GM19467 (cell line): ENCODE data around the gene CIBAR2.

ENCODE experiments used
- ATAC-seq: cut with Tn5 transposase; IDR thresholded peaks from one replicate; pipeline ENCODE4 v1.9.1; 2021; ENCODE audit warnings: mild to moderate bottlenecking, moderate library complexity; ENCODE audit not compliant: unreplicated experiment

Gene CIBAR2

DNA sequence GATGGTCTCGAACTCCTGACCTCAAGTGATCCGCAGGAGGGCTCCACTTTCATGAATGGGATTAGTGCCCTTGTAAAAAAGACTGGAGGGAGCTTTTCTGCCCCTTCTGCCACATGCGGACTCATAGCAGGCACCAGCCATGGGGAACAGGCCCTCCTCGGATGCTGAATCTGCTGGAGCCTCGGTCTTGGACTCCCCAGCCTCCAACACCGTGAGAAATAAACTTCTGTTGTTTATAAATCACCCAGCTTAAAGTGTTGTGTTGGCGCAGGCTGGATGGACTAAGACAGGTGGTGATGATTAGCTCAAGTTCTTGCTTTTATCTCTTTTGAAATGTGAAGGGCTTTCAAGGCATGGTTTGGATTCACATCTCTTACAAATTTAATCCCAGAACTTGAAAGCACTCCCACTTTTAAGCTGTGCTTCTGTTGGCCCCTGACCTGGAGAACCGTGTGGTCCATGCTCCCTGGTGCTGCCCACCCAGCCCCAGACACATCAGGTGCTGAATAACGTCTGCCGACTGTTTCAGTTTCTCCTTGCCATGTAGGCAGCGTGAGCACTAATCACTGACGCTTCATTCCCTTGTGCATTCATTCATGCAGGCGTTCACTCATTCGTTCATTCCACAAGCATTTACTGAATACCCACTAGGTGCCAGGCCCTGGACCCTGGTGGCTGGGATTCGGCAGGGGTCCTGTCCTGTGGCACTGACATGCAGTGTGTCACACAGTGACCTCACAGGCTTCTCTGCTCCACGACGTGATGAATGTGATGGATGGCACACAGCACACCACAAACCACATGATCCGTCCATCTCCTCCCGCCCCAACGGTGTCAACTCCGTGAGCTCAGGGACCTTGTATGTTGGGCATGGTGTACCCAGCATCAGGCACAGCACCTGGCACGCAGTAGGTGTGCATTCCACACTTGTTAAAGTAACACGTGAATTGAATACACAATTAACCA is 8.9 kb downstream of the CIBAR2 start:
- ATAC-seq: no peak

DNA sequence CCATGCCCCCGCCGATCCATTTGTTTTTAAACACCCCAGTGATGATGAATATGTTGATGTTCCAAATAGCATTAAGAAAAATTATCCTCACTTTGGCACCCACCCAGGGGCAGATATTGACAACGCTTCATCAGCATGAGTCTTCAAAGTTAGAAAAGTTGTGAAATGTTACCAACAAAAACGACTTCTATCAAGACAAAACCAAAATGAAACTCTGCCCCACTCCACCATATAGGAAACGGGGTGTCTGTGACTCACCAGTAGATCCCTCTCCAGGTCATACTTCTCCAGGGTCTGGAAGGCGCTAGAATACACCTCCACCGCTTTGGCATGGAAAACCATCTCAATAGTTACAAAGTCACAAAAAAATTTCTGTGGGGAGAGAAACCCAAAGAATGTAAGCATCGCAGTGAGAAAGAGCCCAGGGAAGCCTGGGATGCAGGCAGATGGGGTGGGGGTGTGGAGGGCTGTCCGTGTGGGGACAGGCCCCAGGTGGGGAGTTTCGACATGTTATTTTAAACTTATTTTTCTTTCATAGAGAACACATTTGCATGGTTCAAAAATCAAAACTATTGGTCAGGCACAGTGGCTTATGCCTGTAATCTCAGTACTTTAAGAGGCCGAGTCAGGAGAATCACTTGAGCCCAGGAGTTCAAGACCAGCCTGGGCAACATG is 10.2 kb downstream of the CIBAR2 start:
- no peak for ATAC-seq

DNA sequence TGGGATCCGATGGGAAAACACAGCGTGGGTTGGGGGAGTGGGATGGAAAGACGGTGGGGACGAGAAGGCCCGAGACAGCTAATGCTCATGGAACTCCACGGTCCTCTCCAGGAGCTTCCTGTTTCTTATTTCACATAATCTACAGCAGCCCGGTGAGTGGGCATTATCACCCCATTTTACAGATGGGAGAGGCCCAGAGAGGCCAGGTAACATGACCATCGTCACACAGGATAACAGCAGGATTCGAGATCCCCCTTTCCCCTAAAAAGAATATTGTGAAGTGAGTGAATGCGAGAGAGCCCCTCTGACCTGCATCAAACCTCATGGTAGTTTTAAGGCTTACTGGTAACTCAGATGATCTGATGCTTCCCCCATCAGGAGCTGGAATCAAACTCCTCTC is 12.0 kb downstream of the CIBAR2 start:
- no peak for ATAC-seq

DNA sequence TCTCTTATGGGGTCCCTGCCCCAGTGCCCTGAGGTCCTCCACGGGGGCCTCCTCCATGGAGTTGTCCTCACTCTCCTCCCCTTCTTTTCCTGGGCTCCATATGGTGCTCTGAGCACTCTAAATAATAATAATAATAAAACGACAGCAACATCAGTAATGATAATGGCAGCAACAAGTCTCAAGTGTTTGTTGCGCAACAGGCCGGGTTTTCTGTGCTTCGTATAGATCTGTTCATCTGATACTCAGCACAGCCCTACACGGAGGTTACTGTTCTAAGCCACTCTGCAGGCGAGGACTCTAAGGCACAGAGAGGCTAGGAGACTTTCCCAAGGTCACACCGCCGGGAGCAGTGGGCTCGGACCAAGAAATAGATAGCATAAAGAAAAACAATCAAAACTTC is 13.7 kb downstream of the CIBAR2 start:
- ATAC-seq: no peak

DNA sequence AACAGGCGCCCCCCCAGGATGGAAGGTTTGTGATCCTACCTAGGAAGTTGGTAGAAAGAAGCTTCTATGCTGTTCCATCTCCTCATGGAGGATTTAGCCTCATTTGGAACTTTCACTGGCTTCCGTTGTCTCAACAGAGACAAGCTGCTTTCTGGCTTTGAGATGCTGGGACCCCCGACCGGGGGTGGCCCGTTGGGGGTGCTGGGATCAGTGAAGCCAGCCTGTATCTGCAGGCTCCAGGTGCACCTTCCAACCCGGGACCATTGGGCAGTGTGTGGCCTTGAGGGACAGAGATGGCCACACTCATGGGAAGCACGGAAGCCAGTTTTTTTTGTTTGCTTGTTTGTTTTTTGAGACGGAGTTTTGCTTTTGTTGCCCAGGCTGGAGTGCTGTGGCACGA is 15.4 kb downstream of the CIBAR2 start:
- ATAC-seq: no peak

DNA sequence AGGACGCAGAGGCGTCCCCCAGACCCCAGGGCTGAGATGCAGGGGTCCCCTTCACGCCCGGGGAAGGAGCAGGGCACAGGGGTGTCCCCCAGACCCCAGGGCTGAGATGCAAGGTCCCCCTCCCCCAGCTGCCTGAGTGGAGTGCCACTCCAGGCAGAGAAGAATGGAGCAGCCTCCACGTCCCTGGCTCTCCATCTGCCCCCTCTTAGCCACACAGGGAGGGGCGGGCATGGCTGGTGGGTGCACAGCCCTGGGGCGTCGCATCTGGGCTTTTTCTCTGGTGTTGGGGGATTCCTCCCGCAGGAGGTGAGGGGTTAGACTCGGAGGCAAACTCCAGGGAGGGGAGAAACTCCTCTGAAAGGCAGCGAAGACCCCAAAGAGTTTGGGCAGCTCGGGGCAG is 17.5 kb downstream of the CIBAR2 start:
- no peak for ATAC-seq

DNA sequence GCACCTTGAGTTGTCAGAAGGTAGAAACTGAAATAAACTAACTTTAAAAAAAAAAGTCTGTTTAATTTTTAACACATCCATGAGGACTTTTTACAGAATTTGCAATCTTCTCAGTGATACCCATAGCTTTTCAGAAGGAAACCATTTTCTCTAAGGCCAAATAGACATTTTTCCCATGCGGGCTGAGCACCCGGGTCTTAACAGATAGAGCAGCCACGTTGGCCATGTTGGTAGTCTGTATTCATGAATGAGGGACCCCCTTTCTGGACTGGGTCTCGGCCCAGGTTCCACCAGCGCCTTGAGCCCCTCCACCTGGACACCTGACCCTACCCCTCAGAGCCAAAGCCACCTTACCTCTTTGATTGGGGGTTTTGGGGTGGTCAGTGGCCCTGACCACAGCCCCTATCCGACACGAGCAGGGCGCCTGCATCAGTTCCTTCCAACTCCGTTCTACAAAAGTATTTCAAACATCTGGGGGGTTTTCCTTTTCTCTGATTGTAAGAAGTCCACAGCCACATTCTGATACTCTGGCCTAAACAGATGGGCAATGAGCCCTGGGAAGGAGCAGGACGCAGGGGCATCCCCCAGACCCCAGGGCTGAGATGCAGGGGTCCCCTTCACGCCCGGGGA is 18.0 kb downstream of the CIBAR2 start:
- ATAC-seq: no peak

DNA sequence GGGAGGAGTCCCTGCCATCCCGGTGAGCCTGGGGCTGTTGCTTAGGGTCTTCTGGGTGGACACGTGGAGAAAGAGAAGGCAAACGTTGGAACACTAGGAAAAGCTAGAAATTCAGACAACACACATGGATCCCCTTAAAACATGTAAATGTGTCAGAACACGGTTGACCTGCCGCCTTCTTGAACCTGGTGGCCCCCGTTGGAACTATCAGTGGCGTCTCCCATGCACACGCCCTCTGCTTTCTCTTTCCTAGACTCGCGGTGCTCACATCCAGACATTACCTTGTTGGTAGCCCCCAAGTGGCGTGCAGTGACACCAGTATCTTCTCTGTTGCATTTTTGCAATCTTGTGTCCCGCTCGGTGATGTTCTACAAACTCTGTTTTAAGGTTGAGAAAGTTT is 18.6 kb downstream of the CIBAR2 start:
- no peak for ATAC-seq

DNA sequence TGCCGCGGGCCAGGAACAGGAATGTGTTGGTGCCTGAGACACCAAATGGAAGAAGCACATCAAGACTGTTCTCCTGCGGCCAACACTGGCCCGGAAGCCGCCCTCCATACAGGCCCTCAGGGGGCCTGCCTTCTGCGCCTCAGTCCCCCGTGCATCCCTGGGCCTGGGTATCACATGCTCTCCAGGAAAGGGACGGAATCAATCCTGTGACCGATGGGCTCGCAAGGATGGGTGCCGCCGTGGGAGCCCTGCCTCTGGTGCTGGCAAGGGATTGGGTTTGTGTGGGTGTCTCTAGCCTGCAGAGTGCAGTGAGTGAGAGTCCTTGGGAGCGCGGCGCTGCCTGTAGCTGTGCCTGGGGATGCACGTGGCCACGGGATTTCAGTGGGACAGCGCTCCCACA is 19.4 kb downstream of the CIBAR2 start:
- no peak for ATAC-seq

DNA sequence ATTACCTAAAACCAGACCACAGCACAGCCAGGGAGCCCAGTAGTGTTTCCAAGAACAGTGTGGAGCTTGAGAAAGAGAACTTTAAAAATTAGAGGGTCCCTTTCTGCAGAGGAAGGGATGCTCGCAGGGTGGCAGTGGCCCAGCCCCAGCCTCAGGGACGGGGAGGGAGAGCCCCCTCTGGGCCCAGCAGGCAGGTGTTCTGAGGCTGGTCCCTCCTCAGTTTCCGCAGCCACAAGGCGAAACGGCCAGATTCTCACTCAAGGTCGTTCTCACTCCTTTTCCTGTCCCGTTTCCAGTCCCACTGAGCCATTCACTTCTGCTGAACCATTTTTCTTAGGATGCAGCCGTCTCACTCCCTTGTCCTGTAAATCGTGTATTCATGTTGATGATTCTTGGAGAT is 20.0 kb downstream of the CIBAR2 start:
- no peak for ATAC-seq

DNA sequence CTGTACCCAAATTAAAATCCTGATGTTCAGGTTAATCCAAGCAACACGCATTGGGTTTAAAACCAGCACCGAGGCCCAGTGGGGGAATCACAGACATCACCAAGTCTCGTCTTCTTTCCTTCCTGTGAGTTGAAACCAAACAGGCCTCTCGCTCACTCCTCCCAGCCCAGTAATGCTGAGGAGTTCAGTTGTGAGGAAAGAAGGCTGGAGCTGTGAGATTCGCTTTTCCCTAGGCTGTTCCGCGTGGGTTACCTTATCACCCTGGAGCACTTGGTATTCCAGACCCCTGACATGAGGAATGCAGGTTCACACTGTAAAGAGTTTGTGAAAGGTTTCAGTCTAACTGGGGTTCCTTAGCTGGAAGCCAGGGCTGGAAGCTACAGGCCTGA is 20.8 kb downstream of the CIBAR2 start:
- ATAC-seq: no peak

DNA sequence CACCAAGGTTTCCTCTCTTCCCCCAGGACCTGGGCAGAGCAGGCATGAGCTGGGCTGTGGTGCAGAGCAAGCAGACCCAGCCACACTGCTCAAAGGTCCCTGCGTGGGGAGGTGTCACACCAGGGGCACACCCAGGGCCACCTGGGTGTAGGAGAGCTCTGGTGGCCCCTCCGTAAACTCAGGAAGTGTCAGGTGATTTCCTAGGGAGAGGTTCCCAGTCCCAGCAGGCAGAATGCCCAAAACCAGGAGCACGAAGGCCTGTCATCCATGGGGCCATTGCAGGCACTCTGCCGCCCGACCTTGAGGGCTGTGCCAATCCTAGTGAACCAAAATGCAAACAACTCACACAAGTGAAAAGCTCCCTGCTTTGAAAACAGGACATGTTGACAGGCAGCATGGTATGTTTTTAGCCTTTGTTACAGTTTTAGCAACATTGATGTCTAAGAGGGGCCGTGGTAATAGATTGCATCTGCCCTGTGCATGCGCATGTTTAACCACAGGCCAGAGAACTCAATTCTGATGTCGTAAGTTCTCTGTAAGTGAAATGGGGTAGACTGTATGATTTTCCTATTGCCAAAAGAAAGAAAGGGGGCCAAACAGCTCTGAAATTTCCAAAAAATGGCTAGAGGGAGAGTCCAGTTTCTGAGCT is 21.3 kb downstream of the CIBAR2 start:
- ATAC-seq: no peak

DNA sequence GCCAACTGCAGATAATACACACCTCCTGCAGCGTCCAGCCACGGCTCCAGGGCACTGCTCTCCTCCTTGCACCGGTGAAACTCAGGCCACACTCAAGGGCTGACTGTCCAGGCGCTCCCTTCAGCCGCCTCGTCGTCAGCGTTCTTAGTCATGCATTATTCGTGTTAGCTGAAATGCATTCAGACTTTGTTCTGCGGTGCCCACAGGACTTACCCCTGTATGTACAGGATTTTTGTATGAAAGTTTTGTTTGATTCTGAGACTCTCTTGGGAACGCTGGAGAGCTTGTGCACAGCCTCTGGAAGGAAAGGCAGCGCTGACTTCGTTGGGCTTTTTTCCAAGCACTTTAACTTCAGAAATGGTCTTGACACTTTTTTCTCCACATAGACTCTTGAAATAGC is 22.1 kb downstream of the CIBAR2 start:
- ATAC-seq: no peak

DNA sequence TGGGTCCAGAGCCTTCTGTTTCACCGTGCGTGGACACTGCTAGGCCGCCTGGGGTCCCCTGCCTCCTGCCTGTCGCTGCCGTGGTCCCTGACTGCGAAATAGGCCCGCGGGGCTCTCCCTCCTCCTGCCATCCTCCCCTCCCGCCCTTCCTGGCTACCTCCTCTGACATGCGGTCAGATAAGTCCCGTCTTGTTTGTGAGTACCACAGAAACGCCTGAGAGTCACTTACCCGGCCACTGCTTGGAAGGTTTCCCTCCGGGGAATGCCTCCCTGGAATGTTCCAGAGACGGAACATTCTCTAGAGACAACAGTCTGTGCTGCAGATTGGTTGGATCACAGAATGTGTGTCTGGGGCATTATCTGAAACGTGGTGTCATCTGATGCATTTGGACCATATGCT is 22.7 kb downstream of the CIBAR2 start:
- ATAC-seq: no peak

DNA sequence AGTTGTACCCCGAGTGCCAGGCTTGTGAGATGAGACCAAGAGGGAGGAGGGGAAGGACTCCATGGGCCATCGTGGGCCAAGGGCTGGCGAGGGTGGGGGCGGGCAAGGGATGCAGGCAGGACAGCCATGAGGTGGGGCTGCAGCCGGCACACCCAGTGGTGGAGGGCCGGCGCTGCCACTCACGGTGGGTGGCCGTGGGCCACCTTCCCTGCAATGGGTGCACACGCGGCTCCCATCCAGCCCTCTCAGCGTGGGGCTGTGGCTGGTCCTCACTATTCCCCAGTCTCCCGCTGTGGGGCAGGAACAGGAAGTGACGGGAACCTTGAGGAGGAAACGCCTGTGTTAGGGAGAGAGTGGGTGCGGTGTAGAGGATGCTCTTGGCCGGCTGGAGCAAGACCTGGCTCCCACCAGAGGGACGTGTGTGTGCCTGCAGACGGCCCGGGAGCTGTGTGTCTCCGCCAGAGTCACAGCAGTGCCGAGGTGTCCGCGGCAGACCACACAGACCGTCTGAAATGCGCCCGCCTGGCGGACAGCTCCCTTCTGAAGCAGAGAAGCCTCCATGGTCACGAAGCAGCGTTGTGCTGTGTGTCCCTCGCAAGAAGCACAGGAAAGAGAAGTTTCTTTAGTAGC is 23.6 kb downstream of the CIBAR2 start:
- ATAC-seq: no peak

DNA sequence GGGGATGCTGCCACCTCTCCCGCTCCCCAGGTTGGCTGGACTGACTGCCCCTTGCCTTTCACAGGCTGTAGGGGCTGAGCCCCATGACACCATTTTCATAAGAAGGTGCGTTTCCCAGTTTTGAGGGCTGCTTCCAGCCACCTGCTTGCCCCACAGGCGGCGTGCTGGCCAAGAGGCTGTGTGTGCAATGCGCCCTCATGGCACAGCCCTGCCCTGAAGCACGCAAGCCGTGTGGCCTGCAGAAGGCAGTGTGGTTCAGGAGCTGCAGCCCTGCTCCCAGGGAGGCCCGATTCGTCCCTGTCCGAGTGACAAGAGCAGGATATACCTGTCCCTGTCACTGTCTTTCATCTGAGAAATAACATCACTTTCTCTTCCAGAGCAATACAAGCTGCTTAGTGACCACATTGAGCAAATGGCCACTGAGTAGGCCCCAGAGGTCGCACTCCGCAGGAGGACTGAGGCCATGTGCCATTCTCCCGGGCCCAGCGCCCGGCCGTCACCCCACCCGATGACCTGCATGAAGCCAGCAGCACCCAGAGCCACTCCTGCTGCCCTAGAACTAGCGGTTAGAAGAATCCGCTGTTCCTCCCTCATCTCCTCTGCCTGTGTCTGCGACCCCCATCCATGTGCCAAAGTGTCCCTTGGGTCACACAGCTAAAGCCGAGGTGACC is 24.2 kb downstream of the CIBAR2 start:
- no peak for ATAC-seq

DNA sequence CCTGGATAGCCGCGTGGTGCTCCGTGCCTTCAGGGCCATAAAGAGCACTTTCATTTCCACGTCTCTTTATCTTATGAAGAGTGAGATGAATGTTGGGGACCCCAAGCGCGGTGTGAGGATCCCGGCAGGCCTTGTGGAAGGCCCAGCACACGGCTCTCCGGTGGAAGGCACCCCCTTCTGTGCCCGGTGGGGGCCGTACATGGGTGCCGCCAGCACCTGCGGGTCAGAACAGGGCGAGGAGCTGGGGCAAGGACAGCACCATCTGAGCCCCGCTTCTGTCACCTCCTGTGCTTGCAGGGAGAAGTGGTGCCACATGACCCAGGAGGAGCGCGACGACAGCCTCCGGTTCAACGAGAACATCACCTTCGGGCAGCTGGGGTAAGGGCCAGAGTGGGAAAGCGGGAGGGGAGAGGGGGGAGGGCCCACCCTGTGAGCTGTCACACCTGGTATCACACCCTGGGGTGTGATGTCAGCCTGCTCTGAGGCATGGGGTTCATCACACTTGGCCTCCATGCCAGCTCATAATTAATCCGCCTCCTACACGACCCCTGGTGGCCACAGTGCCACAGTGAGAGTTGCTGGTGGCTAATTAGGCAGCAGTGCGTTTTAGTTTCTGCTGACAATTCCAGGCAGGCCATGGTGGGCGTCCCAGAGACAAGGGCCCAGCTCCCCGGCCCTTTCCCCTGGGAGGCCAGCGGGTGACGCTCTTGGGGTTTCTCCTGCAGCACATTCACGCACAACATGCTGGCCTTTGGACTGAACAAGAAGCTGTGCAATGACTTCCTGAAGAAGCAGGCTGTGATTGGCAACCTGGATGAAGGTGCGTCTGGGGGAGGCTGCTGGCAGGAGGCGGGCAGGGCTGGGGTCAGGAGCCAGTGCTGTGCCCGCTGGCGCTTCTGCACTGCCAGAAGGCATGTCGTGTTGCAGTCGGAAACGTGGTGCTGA is 25.7 kb downstream of the CIBAR2 start:
- no peak for ATAC-seq

DNA sequence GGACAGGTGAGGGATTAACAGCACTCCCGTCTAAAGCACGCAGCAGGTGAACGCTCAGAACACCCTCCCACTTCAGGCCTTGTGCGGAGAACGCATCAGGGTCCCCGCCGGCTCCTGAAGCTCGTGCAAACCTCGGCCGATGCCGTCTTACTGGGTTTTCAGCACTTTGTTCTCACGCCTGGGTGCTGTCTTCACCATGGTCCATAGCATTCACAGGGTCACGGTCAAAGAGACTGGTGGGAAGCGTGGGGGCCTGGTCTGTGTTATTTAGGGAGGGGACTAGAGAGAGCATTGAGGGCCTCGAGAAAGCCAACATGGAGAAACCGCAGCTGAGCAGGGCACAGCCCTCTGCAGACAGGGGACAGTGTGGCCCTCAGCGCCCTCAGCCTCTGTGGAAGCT is 26.6 kb downstream of the CIBAR2 start:
- ATAC-seq: no peak

DNA sequence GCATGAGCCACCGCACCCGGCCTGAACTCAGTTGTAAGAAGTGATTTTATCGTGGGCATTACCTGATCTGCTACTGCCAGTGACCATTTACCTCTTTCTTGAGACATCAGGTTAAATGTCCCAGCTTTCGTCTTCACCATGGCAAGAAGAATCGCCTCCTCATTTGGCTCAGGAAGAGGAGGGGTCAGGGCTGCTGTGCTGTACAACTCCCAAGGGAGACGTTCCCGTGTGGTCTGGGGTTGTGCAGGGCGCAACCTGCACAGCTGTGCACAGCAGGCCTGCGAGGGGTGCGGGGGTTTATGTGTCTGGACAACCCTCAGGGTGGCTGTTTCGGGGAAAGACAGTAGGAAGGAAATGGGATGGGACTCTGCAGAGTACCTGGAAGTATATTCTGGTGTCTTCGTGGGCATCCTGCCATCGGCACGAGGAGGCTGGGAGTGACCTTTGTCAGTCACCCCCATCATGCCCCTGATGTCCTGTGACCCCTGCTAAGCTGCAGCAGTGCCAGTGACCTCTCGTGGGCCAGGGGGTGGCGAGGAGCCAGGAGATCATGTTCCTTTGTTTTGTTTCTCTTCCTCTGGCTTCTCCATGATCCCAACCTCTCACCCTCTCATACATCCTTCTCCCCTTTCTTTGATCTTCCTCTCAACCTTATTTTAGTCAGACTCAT is 27.3 kb downstream of the CIBAR2 start:
- no peak for ATAC-seq
